ENCODE data around the gene PEAK1. TPM values are rescaled to one million over a fixed set of nuclear protein-coding genes. Genes with fewer than 3 reads are reported as not detected.

Gene PEAK1
- total and polyA plus RNA-seq, 2 experiments from 2014 or later, result 7.8 to 34.1 TPM

DNA sequence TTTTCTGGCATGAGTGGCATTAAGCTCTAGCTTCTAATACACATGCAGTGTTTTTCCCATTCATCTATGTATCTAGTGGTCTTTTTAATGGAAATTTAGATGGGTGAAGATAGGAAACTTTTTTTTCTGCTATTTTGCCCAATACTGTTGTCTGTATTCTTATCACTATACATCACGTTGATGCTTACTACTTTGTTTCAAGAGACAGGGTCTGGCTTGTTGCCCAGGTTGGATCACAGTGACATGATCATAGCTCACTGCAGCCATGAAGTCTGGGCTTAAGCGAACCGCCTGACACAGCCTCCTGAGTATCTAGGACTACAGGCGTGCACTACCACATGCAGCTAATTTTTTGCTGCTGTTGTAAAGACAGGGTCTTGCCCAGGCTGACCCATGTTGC lies 84.6 kb downstream of the PEAK1 start:
- H3K4me3 Mint-ChIP-seq, result no peak overlapping the region
- ATAC-seq (no peak), DNase-seq (ENCODE audit: low spot score) (no peak)
- no peak overlapping the region for H3K27ac Mint-ChIP-seq
- Histone ChIP-seq H3K27me3 (ENCODE audit: insufficient read depth) (no peaks in the 10 kb centered on the region), H3K27ac (ENCODE audit: low read depth) (no peak overlapping the region), H2AFZ (no peak overlapping the region), H3K79me2 (replicated peaks; ENCODE audit: insufficient read depth) (no peaks in the 10 kb centered on the region; the same call in 1 of the 2 replicates), H3K4me2 (no peak overlapping the region), H3K36me3 (ENCODE audit: insufficient read depth) (no peaks in the 10 kb centered on the region), H4K20me1 (replicated peaks; ENCODE audit: insufficient read depth) (0 out of 2 replicates have a peak, but pooled peaks cover 5% of the 10 kb centered on the region), H3K4me3 (no peak overlapping the region), H3K9me2 (ENCODE audit: insufficient read depth) (no peaks in the 10 kb centered on the region), H3F3A (replicated peaks; ENCODE audit: low read depth) (no peaks in the 10 kb centered on the region), H3K4me1 (ENCODE audit: insufficient read depth) (no peaks in the 10 kb centered on the region)
- H3K27me3 Mint-ChIP-seq (ENCODE audit: insufficient read depth, low read depth, poor library complexity), result no peaks in the 10 kb centered on the region
- peaks cover 3% of the 10 kb centered on the region for H3K4me1 Mint-ChIP-seq
- no peaks in the 10 kb centered on the region; the same call in 2 of the 3 replicates for H3K9me3 Mint-ChIP-seq
- H3K36me3 Mint-ChIP-seq (ENCODE audit: low read depth), result peaks cover 4% of the 10 kb centered on the region; the same call in 2 of the 3 replicates
- TF ChIP-seq, protein P1, sequence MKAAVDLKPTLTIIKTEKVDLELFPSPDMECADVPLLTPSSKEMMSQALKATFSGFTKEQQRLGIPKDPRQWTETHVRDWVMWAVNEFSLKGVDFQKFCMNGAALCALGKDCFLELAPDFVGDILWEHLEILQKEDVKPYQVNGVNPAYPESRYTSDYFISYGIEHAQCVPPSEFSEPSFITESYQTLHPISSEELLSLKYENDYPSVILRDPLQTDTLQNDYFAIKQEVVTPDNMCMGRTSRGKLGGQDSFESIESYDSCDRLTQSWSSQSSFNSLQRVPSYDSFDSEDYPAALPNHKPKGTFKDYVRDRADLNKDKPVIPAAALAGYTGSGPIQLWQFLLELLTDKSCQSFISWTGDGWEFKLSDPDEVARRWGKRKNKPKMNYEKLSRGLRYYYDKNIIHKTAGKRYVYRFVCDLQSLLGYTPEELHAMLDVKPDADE (IDR thresholded peaks at IDR 0.05), result no peak
- no peak for TF ChIP-seq ZNF114 (CRISPR knock-in tag; IDR thresholded peaks at IDR 0.05)
- no peak for TF ChIP-seq EZH2phosphoT487 (IDR thresholded peaks at IDR 0.05; ENCODE audit: unreplicated experiment)
- TF ChIP-seq CREB1 (CRISPR knock-in tag; IDR thresholded peaks at IDR 0.05; ENCODE audit: low read depth), result no peak
- no peak for TF ChIP-seq ZNF331 (CRISPR knock-in tag; IDR thresholded peaks at IDR 0.05; ENCODE audit: low read depth)
- no peak for TF ChIP-seq EZH2 (IDR thresholded peaks at IDR 0.05; ENCODE audit: low read depth, unreplicated experiment)

DNA sequence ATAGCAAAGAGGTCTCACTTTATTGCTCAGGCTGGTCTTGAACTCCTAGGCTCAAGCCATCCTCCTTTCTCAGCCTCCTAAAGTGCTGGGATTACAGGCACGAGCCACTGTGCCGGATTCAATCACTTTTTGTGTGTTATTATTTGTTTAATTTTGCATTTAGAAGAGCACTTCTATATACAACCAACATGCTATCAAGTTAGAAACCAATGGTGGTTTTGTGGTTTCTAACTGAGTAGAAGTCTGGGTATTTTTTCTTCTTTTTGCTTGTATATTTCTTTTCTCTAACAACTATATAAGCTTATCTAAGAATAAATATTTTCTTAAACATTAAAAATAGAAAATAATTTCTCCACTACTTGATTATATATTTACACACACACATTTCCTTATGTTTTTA lies 86.7 kb downstream of the PEAK1 start:
- 0 out of 2 replicates have a peak, but pooled peaks cover 5% of the 10 kb centered on the region for H4K20me1 ChIP-seq (replicated peaks; ENCODE audit: insufficient read depth)

More for the DNA sequence above, 86.7 kb downstream of the PEAK1 start:
- H3K4me1 Mint-ChIP-seq, result peaks cover 14% of the 10 kb centered on the region
- Histone ChIP-seq H3K9me2 (ENCODE audit: insufficient read depth) (no peaks in the 10 kb centered on the region), H3K27me3 (ENCODE audit: insufficient read depth) (no peaks in the 10 kb centered on the region), H3K79me2 (replicated peaks; ENCODE audit: insufficient read depth) (no peaks in the 10 kb centered on the region; the same call in 1 of the 2 replicates), H2AFZ (no peak overlapping the region), H3K36me3 (ENCODE audit: insufficient read depth) (no peaks in the 10 kb centered on the region), H3K4me1 (ENCODE audit: insufficient read depth) (peaks cover 10% of the 10 kb centered on the region), H3K4me3 (no peak overlapping the region), H3F3A (replicated peaks; ENCODE audit: low read depth) (no peaks in the 10 kb centered on the region), H3K4me2 (no peak overlapping the region), H3K27ac (ENCODE audit: low read depth) (no peak overlapping the region)
- no peaks in the 10 kb centered on the region for H3K27me3 Mint-ChIP-seq (ENCODE audit: insufficient read depth, low read depth, poor library complexity)
- H3K4me3 Mint-ChIP-seq, result no peak overlapping the region
- H3K9me3 Mint-ChIP-seq, result no peaks in the 10 kb centered on the region; the same call in 2 of the 3 replicates
- TF ChIP-seq STAT1 (IDR thresholded peaks at IDR 0.05; ENCODE audit: unreplicated experiment), result no peak
- TF ChIP-seq, protein P2, sequence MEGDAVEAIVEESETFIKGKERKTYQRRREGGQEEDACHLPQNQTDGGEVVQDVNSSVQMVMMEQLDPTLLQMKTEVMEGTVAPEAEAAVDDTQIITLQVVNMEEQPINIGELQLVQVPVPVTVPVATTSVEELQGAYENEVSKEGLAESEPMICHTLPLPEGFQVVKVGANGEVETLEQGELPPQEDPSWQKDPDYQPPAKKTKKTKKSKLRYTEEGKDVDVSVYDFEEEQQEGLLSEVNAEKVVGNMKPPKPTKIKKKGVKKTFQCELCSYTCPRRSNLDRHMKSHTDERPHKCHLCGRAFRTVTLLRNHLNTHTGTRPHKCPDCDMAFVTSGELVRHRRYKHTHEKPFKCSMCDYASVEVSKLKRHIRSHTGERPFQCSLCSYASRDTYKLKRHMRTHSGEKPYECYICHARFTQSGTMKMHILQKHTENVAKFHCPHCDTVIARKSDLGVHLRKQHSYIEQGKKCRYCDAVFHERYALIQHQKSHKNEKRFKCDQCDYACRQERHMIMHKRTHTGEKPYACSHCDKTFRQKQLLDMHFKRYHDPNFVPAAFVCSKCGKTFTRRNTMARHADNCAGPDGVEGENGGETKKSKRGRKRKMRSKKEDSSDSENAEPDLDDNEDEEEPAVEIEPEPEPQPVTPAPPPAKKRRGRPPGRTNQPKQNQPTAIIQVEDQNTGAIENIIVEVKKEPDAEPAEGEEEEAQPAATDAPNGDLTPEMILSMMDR (conservative IDR thresholded peaks at IDR 0.05; ENCODE audit: low read depth in 2 of 2), result no peak
- TF ChIP-seq, protein P3, sequence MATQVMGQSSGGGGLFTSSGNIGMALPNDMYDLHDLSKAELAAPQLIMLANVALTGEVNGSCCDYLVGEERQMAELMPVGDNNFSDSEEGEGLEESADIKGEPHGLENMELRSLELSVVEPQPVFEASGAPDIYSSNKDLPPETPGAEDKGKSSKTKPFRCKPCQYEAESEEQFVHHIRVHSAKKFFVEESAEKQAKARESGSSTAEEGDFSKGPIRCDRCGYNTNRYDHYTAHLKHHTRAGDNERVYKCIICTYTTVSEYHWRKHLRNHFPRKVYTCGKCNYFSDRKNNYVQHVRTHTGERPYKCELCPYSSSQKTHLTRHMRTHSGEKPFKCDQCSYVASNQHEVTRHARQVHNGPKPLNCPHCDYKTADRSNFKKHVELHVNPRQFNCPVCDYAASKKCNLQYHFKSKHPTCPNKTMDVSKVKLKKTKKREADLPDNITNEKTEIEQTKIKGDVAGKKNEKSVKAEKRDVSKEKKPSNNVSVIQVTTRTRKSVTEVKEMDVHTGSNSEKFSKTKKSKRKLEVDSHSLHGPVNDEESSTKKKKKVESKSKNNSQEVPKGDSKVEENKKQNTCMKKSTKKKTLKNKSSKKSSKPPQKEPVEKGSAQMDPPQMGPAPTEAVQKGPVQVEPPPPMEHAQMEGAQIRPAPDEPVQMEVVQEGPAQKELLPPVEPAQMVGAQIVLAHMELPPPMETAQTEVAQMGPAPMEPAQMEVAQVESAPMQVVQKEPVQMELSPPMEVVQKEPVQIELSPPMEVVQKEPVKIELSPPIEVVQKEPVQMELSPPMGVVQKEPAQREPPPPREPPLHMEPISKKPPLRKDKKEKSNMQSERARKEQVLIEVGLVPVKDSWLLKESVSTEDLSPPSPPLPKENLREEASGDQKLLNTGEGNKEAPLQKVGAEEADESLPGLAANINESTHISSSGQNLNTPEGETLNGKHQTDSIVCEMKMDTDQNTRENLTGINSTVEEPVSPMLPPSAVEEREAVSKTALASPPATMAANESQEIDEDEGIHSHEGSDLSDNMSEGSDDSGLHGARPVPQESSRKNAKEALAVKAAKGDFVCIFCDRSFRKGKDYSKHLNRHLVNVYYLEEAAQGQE (IDR thresholded peaks at IDR 0.05; ENCODE audit: unreplicated experiment), result no peak
- TF ChIP-seq NANOG (IDR thresholded peaks at IDR 0.05; ENCODE audit: borderline replicate concordance), result no peak
- no peak for TF ChIP-seq POLR2AphosphoS5 (IDR thresholded peaks at IDR 0.05; ENCODE audit: low read depth)
- TF ChIP-seq ZNF331 (CRISPR knock-in tag; IDR thresholded peaks at IDR 0.05; ENCODE audit: low read depth), result no peak
- TF ChIP-seq JUNB (IDR thresholded peaks at IDR 0.05; ENCODE audit: unreplicated experiment), result no peak
- no peak for TF ChIP-seq EZH2phosphoT487 (IDR thresholded peaks at IDR 0.05; ENCODE audit: unreplicated experiment)
- TF ChIP-seq EZH2 (IDR thresholded peaks at IDR 0.05; ENCODE audit: low read depth, unreplicated experiment), result no peak
- DNase-seq (ENCODE audit: low spot score), result no peak
- no peaks in the 10 kb centered on the region for H3K36me3 Mint-ChIP-seq (ENCODE audit: low read depth)
- no peak overlapping the region for H3K27ac Mint-ChIP-seq
- ATAC-seq, result no peak
